ENCODE measurements around the gene PACS1. TPM values are rescaled to one million over a fixed set of nuclear protein-coding genes. Genes with fewer than 3 reads are reported as not detected.

The PACS1 gene
- total RNA-seq, 4 donors from 2014 or later = 32.0 to 62.7 (median 51.8) TPM

GRCh38 chr11:66059966-66060680 lies 9.9 kb upstream of the PACS1 start:
- no peaks in the 10 kb centered on the region for H3K27me3 ChIP-seq
- no peak for DNase-seq (ENCODE audit: low spot score in 2 of 2)
- no peak overlapping the region for H3K27ac ChIP-seq
- TF ChIP-seq POLR2A (IDR thresholded peaks at IDR 0.05) = no peak
- TF ChIP-seq CTCF (IDR thresholded peaks at IDR 0.05) = no peak
- no peak for TF ChIP-seq EP300 (IDR thresholded peaks at IDR 0.05)
- H3K9me3 ChIP-seq = no peaks in the 10 kb centered on the region
- H3K36me3 ChIP-seq = peaks cover 5 to 100% (median 62%) of the 10 kb centered on the region in 3 donors
- 74 to 79% methylated on average over 8 of the region's 8 CpGs for WGBS, 2 donors
- peaks cover 0 to 11% (median 0%) of the 10 kb centered on the region in 4 donors for H3K4me1 ChIP-seq
- no peak overlapping the region for H3K4me3 ChIP-seq

GRCh38 chr11:66061268-66061667 lies 8.8 kb upstream of the PACS1 start:
- Histone ChIP-seq H3K4me1 (no peaks in the 10 kb centered on the region), H3K9me3 (no peaks in the 10 kb centered on the region), H3K27me3 (no peaks in the 10 kb centered on the region), H3K36me3 (peaks cover 5 to 100% (median 60%) of the 10 kb centered on the region in 3 donors), H3K4me3 (no peak overlapping the region), H3K27ac (no peak overlapping the region)
- 82 to 88% methylated on average over 6 of the region's 6 CpGs for WGBS, 2 donors
- no peak for TF ChIP-seq POLR2A (IDR thresholded peaks at IDR 0.05)
- TF ChIP-seq EP300 (IDR thresholded peaks at IDR 0.05) = no peak
- no peak for TF ChIP-seq CTCF (IDR thresholded peaks at IDR 0.05)
- DNase-seq (ENCODE audit: low spot score in 2 of 2) = no peak

- 89 to 92% methylated on average over 2 of the region's 2 CpGs for WGBS, 2 donors
- H3K36me3 ChIP-seq = peaks cover 8 to 100% (median 59%) of the 10 kb centered on the region in 3 donors
- no peak for TF ChIP-seq POLR2A (IDR thresholded peaks at IDR 0.05)
- no peak for TF ChIP-seq CTCF (IDR thresholded peaks at IDR 0.05)
- no peak for TF ChIP-seq EP300 (IDR thresholded peaks at IDR 0.05)
Observed at GRCh38 chr11:66062408-66062807, 7.7 kb upstream of the PACS1 start.

GRCh38 chr11:66063900-66064299 lies 6.2 kb upstream of the PACS1 start:
- no peak overlapping the region for H3K4me3 ChIP-seq
- peaks cover 0 to 13% (median 3%) of the 10 kb centered on the region in 4 donors for H3K4me1 ChIP-seq
- DNase-seq (ENCODE audit: low spot score in 2 of 2) = no peak
- H3K27me3 ChIP-seq = no peaks in the 10 kb centered on the region
- TF ChIP-seq POLR2A (IDR thresholded peaks at IDR 0.05) (no peak), EP300 (IDR thresholded peaks at IDR 0.05) (no peak), CTCF (IDR thresholded peaks at IDR 0.05) (no peak)
- H3K36me3 ChIP-seq = peaks cover 8 to 100% (median 46%) of the 10 kb centered on the region in 3 donors
- H3K9me3 ChIP-seq = no peaks in the 10 kb centered on the region
- WGBS, 2 donors = 93 to 96% methylated on average over 2 of the region's 2 CpGs
- H3K27ac ChIP-seq = no peak overlapping the region

More at GRCh38 chr11:66062408-66062807, 7.7 kb upstream of the PACS1 start:
- Histone ChIP-seq H3K4me3 (no peak overlapping the region), H3K9me3 (no peaks in the 10 kb centered on the region), H3K4me1 (no peaks in the 10 kb centered on the region), H3K27me3 (no peaks in the 10 kb centered on the region), H3K27ac (no peak overlapping the region)
- DNase-seq (ENCODE audit: low spot score in 2 of 2) = no peak

GRCh38 chr11:66064571-66064970 lies 5.5 kb upstream of the PACS1 start:
- no peak overlapping the region for H3K4me3 ChIP-seq
- H3K4me1 ChIP-seq = peaks cover 0 to 20% (median 9%) of the 10 kb centered on the region in 4 donors
- H3K27me3 ChIP-seq = no peaks in the 10 kb centered on the region
- H3K9me3 ChIP-seq = no peaks in the 10 kb centered on the region
- peaks cover 5 to 96% (median 40%) of the 10 kb centered on the region in 3 donors for H3K36me3 ChIP-seq
- H3K27ac ChIP-seq = no peak overlapping the region
- TF ChIP-seq EP300 (IDR thresholded peaks at IDR 0.05) = no peak
- TF ChIP-seq POLR2A (IDR thresholded peaks at IDR 0.05) = no peak
- TF ChIP-seq CTCF (IDR thresholded peaks at IDR 0.05) = no peak
- DNase-seq (ENCODE audit: low spot score in 2 of 2) = no peak
- WGBS, 2 donors = 97 to 98% methylated on average over 1 of the region's 1 CpG
